Skeletal muscle satellite cell (primary cell): Measurements from ENCODE around the gene FZD4.

ENCODE experiments used
- H3K27me3 ChIP-seq: 2 replicates; pipeline ENCODE4 v1.7.0; 2013; ENCODE audit warnings: low read length; ENCODE audit not compliant: control insufficient read depth, insufficient read depth
- H3K36me3 ChIP-seq: 2 replicates; pipeline ENCODE4 v1.7.0; 2013; ENCODE audit warnings: mild to moderate bottlenecking, control low read depth, low read length; ENCODE audit not compliant: insufficient read depth
- H3K4me1 ChIP-seq: 2 replicates; pipeline ENCODE4 v1.7.0; 2013; ENCODE audit warnings: low read length; ENCODE audit not compliant: control insufficient read depth, insufficient read depth
- H3K4me2 ChIP-seq: 2 replicates; pipeline ENCODE4 v1.7.0; 2013; ENCODE audit warnings: mild to moderate bottlenecking, low read length
- H3K4me3 ChIP-seq: 2 replicates; pipeline ENCODE4 v1.7.0; 2013; ENCODE audit warnings: low read length
- H3K9ac ChIP-seq: 2 replicates; pipeline ENCODE4 v1.7.0; 2013; ENCODE audit warnings: mild to moderate bottlenecking, low read depth, low read length, moderate library complexity
- H3K9me3 ChIP-seq: replicated peaks from 2 replicates; pipeline ENCODE4 v1.7.0; 2013; ENCODE audit warnings: mild to moderate bottlenecking, control low read depth, low read length

FZD4 gene

DNA sequence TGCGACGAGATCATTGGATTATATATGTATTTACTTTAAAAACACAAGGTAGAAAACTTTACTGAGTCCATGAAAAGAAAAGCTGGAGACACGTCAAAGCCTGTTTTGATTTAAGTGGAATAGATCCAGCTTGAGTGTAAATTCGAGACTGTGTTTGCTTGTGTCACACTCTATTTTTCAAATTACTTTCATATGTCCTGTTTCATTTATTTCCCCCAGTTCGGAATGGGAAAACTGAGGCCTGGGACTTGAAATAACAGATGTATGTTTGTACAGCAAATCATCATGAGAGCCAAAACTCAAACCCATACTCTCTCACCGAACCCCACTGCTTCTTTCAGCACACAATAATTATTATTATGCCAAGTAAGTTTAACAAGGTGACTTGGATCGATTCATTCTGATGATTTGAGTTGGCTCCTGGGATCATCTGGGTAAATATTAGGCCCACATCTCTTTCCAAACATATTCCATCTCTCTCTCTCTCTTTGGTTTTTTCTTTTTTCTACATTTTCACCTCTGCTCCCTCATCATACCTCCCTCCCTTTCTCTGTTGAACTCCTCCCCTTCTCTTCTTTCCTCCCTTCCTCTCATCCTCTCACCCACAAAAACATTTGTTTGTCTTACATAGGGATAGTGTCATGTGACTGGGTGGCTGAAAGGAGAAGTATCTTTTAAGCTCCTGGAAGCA is 21.2 kb downstream of the FZD4 start:
- Histone ChIP-seq H3K4me2 (no peak overlapping the region), H3K4me1 (peaks cover 19% of the 10 kb centered on the region), H3K4me3 (no peak overlapping the region), H3K9ac (no peak overlapping the region), H3K9me3 (no peaks in the 10 kb centered on the region), H3K27me3 (no peaks in the 10 kb centered on the region), H3K36me3 (no peaks in the 10 kb centered on the region)

DNA sequence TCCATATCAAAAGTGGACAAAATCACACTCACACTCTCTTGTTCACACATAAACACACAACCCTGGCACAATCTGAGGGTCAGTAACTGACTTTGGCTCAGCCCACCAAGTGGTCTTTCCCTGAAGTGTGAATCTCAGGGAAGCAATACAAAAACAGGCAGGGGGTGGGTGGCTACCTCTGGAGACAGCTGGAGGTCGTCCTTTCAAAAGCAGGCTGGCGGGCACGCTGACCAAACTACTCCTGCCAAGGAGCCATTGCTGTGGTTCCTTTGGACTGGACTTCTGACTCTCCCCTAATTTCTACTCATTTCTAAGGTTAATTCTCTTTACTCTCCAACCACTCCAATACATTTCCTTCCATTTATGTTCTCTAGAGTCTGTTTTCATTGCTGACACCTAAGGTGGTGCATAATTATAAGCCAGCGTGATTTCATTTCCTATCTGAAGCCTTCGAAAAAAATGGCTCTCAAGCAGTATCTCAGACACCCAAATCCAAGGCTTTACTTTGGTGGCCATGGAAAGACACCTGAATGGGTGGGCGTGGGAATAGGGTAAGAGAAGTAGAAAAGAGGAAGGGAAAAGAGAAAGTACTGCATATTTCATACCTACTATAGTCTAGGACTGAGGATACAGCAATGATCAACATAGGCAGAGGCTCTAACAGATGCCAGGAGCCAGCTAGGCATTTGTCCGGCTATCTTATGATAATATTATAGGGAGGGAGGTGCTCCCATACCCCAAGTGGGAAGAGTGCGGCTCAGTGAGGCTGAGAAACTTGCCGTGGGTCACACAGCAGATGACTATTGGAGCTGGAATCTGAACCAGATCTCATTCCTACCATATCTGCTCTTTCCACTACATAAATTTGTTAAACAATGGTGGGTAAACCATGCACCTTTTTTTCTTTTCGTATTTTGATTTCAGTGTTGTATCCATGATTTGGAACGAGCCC is 22.0 kb downstream of the FZD4 start:
- H3K9me3 ChIP-seq = no peaks in the 10 kb centered on the region
- no peak overlapping the region for H3K4me2 ChIP-seq
- no peak overlapping the region for H3K9ac ChIP-seq
- H3K27me3 ChIP-seq = no peaks in the 10 kb centered on the region
- peaks cover 19% of the 10 kb centered on the region for H3K4me1 ChIP-seq
- H3K36me3 ChIP-seq = no peaks in the 10 kb centered on the region
- H3K4me3 ChIP-seq = no peak overlapping the region

DNA sequence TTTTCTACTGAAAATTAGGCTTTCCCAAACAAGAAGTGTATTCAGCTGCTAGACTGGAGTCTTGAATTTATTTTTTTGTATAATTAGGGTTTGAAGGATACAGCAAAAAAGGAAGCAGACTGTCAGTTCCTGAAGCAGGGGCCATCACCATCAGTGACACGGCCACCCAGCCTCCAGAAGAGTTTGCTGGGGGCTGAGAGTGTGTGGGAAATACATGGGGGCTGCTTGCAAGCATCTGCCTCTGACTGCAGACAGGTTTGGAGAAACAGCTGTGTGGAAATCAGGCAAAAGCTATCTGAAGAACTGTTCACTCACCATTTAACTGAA is 23.0 kb downstream of the FZD4 start:
- no peaks in the 10 kb centered on the region for H3K27me3 ChIP-seq
- peak overlapping the region; percentile 33 for H3K4me3 ChIP-seq
- H3K36me3 ChIP-seq = no peaks in the 10 kb centered on the region
- peak overlapping the region; percentile 47 for H3K4me2 ChIP-seq
- no peaks in the 10 kb centered on the region for H3K9me3 ChIP-seq
- no peak overlapping the region for H3K9ac ChIP-seq
- peaks cover 19% of the 10 kb centered on the region for H3K4me1 ChIP-seq

DNA sequence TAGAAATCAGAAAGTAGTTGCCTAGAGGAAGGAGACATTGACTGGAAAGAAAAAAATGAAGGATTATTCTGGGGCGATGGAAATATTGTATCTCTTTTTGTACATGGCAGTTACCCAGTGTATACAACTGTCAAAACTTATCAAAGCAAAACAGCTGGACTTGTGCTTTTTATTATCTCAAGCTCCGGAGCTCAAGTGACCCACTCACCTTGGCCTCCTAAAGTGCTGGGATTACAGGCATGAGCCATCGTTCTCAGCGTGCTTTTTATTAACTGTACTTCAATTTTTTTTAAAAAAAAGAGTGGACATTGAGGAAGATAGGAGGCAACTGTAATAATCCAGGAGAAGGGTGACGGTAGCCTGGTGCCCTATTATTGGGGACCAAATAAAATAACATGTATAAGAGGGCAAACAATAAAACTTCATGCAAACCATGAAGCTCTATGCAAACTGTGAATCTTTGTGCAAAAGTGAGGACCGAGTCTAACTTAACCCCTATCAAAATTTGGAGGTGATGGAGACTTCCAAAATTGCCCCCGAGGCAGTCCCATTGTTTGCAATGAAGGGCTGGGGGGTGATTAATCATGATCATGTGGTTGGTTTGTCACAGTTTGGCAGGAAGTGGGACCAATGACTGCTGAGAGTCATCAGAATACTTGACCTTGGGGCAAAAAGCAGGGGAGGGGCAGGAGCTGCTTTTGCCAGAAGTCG is 23.5 kb downstream of the FZD4 start:
- H3K9ac ChIP-seq = no peak overlapping the region
- H3K36me3 ChIP-seq = no peaks in the 10 kb centered on the region
- peak overlapping the region; percentile 47 for H3K4me2 ChIP-seq
- H3K9me3 ChIP-seq = no peaks in the 10 kb centered on the region
- H3K4me3 ChIP-seq = peak overlapping the region; percentile 33
- no peaks in the 10 kb centered on the region for H3K27me3 ChIP-seq
- peaks cover 19% of the 10 kb centered on the region for H3K4me1 ChIP-seq

DNA sequence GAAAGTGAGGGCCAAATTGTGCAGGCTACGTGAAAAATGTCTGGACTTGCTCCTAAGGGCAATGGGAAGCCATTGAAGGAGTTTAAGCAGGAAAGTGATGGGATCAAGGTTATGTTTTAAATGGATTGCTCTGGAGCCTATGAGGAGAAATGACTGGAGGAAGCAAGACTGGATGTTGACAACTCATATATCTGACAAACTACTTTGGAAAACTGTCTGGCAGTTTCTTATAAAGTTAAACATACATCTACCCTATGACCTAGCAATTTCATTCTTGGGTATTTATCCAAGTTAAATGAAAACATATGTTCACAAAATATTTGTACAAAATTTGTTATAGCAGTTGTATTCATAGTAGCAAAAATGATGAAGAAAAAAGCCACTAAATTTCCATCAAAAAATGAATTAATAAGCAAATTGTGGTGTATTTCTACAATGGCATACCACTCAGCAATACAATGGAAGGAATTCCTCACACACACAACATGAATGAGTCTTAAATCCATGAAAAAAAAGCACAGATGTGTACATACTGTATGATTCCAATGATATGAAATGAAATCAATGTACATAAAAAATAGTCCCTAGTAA is 24.1 kb downstream of the FZD4 start:
- Histone ChIP-seq H3K36me3 (no peaks in the 10 kb centered on the region), H3K9me3 (no peaks in the 10 kb centered on the region), H3K4me1 (peaks cover 19% of the 10 kb centered on the region), H3K9ac (no peak overlapping the region), H3K27me3 (no peaks in the 10 kb centered on the region), H3K4me2 (no peak overlapping the region), H3K4me3 (no peak overlapping the region)

DNA sequence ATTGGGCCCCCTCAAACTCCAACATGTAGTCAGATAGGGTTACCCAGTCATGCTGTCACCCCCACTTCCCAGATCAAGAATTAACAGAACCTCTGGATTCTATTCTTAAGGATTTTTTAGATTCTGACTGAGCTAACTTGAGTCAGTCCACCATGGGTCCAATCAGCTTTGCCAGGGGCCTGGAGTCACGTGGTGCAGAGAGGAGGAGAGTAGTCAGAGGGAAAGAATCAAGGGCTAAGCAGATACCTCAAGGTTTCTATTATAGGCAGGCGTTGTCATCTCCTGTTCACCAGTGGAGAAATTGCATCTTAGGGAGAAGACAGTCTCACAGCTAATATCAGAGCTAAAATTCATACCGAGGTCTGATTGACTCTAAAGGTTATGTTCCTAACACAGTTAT is 28.2 kb downstream of the FZD4 start:
- Histone ChIP-seq H3K9me3 (no peaks in the 10 kb centered on the region), H3K4me2 (no peak overlapping the region), H3K9ac (no peak overlapping the region), H3K27me3 (no peaks in the 10 kb centered on the region), H3K4me1 (peaks cover 9% of the 10 kb centered on the region), H3K36me3 (no peaks in the 10 kb centered on the region), H3K4me3 (no peak overlapping the region)

DNA sequence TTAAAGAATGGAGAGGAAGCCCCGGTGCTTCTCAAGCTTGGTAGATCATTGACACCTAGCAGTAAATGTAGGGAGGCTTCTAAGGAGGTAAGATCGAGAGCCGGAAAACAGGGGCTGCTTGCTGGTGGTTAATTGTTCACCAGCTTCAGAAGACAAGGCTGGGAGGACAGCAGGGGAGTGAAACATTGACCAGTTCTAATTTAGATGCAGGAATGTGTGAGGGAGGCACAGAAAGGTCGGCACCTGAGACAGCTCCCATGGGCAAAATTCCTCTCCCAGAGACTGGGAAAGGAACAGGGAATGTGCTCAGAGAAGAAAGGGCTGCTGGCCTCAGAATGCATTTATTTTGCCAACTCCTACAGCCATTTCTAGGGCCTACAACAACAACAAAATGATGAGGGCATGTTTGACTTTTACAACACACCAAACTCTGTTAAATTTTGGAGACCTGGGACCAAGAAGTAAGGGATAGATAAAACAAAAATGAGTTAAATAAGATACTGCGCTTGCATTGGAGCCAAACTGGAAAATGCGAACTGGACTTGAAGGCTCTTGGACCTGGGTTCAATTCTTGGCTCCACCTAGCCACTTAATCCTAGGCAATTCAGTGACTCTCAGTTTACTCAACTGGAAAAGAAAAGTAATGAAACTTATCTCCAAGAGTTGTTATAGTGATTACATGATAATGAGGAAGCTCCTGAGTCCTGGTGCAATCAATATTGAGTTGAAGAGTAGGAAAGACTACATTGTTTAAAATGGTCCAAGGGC is 31.0 kb downstream of the FZD4 start:
- H3K4me2 ChIP-seq = no peak overlapping the region
- peaks cover 3% of the 10 kb centered on the region for H3K4me1 ChIP-seq
- H3K9me3 ChIP-seq = no peaks in the 10 kb centered on the region
- H3K4me3 ChIP-seq = no peak overlapping the region
- H3K27me3 ChIP-seq = no peaks in the 10 kb centered on the region
- no peak overlapping the region for H3K9ac ChIP-seq
- no peaks in the 10 kb centered on the region for H3K36me3 ChIP-seq

DNA sequence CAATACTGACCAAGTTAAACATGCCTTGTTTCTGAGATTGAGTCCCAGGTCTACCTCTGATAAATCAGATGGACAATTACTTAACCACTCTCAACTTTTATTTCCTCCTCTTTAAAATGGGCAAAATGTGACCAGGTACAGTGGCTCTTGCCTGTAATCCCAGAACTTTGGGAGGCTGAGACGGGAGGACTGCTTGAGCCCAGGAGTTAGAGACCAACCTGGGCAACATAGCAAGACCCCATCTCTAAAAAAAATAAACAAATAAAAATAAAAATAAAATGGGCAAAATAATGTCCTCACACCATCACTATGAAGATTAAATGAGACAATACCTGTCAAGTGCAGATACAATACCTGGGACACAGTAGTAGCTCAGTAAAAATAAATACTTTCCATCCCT is 33.0 kb downstream of the FZD4 start:
- Histone ChIP-seq H3K27me3 (no peaks in the 10 kb centered on the region), H3K9me3 (no peaks in the 10 kb centered on the region), H3K4me3 (no peak overlapping the region), H3K36me3 (no peaks in the 10 kb centered on the region), H3K4me1 (peaks cover 19% of the 10 kb centered on the region), H3K9ac (no peak overlapping the region), H3K4me2 (no peak overlapping the region)

DNA sequence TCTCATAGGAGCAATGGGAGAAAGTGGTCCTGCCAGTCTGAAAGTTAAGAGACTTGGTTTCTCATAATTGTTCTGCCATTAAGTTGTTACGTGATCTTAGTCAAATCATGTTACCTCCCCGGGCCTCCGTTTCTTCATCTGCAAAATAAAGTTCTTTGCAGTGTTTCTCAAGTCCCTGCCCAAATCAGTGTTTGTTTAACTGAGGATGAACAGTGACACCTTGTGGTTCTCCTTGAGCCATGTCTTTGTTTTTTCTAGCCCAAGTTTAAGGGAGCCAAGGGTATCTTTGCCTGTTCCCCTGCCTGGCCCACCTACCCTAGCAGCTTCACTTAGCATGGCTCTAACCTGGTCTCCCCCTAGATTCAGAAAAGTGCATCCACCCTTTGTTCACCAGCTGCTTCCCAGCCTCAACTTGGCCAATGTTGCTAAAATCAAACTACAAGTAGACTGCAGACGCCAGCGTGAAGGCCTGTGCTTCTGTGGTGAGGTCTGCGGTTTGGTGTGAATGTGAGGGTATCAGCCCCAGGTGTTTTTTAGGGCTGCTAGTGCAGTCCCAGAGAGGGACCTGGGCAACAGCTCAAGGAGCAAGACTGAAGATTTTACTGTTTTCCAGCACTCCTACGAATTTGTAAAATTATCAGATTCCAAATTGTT is 35.5 kb downstream of the FZD4 start:
- Histone ChIP-seq H3K27me3 (no peaks in the 10 kb centered on the region), H3K4me2 (peak overlapping the region; percentile 1), H3K4me1 (peaks cover 42% of the 10 kb centered on the region), H3K36me3 (no peaks in the 10 kb centered on the region), H3K9ac (peak overlapping the region; percentile 27), H3K9me3 (no peaks in the 10 kb centered on the region), H3K4me3 (no peak overlapping the region)

DNA sequence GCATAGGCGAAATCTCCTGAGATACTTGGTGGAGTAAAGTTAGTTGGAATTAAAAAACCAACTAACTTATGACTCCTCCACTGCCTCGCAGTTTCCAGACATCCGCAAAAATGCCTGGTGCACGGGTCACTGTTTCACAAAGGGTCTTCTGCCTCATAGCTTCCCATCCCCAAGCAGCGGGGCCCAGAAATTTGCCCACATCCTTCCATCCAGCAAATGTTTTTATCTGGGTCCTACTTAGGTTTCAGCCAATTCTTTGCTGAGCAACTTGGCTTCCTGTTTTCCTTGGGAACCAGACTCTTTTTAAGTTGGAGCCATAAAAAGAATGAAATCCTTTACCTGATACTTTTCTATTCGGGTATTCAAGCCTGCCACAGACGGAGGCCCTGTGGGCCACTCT is 36.2 kb downstream of the FZD4 start:
- peak overlapping the region; percentile 27 for H3K9ac ChIP-seq
- no peaks in the 10 kb centered on the region for H3K36me3 ChIP-seq
- H3K4me1 ChIP-seq = peaks cover 48% of the 10 kb centered on the region
- no peaks in the 10 kb centered on the region for H3K27me3 ChIP-seq
- H3K9me3 ChIP-seq = no peaks in the 10 kb centered on the region
- H3K4me3 ChIP-seq = no peak overlapping the region
- peak overlapping the region; percentile 1 for H3K4me2 ChIP-seq
